IMR-90 (cell line): ENCODE data around the gene FA2H.

Experiments used
- BHLHE40 ChIP-seq: fragments of 150-350 bp; IDR thresholded peaks from 2 replicates; pipeline ENCODE4 v1.6.1; 2016; ENCODE audit warnings: mild to moderate bottlenecking, low read depth, low read length
- CEBPB ChIP-seq: IDR thresholded peaks from 2 replicates; pipeline ENCODE4 v1.6.1; 2012; ENCODE audit warnings: low read depth, low read length, improper control_type of control experiment
- CHD1 ChIP-seq: IDR thresholded peaks from 2 replicates; pipeline ENCODE4 v1.6.1; 2012; ENCODE audit warnings: low read depth, low read length, improper control_type of control experiment
- FOS ChIP-seq: fragments of 150-350 bp; IDR thresholded peaks from 2 replicates; pipeline ENCODE4 v1.6.1; 2016; ENCODE audit warnings: low read depth, low read length
- MAFK ChIP-seq: IDR thresholded peaks from 2 replicates; pipeline ENCODE4 v1.6.1; 2012; ENCODE audit warnings: low read depth, low read length, improper control_type of control experiment
- MAZ ChIP-seq: IDR thresholded peaks from 2 replicates; pipeline ENCODE4 v1.6.1; 2012; ENCODE audit warnings: low read depth, mild to moderate bottlenecking, low read length, improper control_type of control experiment, moderate library complexity, borderline replicate concordance
- MXI1 ChIP-seq: IDR thresholded peaks from 2 replicates; pipeline ENCODE4 v1.6.1; 2012; ENCODE audit warnings: low read depth, mild to moderate bottlenecking, low read length, moderate library complexity, borderline replicate concordance
- POLR2A ChIP-seq: IDR thresholded peaks from 2 replicates; pipeline ENCODE4 v1.6.1; 2012; ENCODE audit warnings: mild to moderate bottlenecking, low read depth, low read length
- RAD21 ChIP-seq: IDR thresholded peaks from 2 replicates; pipeline ENCODE4 v1.6.1; 2012; ENCODE audit warnings: low read length, improper control_type of control experiment
- RCOR1 ChIP-seq: IDR thresholded peaks from 2 replicates; pipeline ENCODE4 v1.6.1; 2012; ENCODE audit warnings: mild to moderate bottlenecking, low read length, improper control_type of control experiment; ENCODE audit not compliant: insufficient replicate concordance
- RFX5 ChIP-seq: IDR thresholded peaks from 2 replicates; pipeline ENCODE4 v1.8.0; 2012; ENCODE audit warnings: low read depth, mild to moderate bottlenecking, low read length, moderate library complexity
- SMC3 ChIP-seq: fragments of 150-350 bp; IDR thresholded peaks from 2 replicates; pipeline ENCODE4 v1.6.1; 2016; ENCODE audit warnings: low read depth, mild to moderate bottlenecking, antibody characterized with exemption, low read length, moderate library complexity
- TF ChIP-seq, protein P1 (sequence below): conservative IDR thresholded peaks from 2 replicates; pipeline ENCODE4 v1.5.1; 2012; ENCODE audit warnings: mild to moderate bottlenecking, low read depth, low read length, improper control_type of control experiment
- TF ChIP-seq, protein P2 (sequence below): fragments of 150-350 bp; IDR thresholded peaks from 2 replicates; pipeline ENCODE4 v1.6.1; 2017; ENCODE audit warnings: mild to moderate bottlenecking, antibody characterized with exemption, low read length, low read depth

DNA sequence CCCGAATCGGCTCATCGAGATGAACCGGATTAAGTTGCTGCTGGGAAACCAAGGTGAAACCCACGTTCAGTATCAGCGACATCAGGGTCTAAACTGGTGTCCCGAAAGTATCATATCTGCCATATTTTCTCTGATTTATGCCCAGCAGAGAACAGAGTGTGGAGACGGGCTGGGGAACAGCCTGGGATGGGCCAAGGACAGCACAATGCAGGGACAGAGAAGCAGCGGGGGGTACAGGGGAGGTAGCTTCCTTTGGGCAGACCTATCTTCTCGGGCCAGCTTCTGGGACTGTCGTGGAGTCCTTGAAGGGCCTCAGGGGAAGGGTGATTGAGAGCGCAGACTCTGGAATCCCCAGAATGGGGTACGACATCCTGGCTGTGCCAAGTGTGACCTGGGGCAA is 56.5 kb downstream of the FA2H start:
- TF ChIP-seq RCOR1 (no peak), RFX5 (no peak), POLR2A (no peak), CHD1 (no peak), RAD21 (no peak), MXI1 (no peak), MAFK (no peak), CEBPB (no peak), BHLHE40 (no peak), SMC3 (no peak), MAZ (no peak), FOS (no peak)
- TF ChIP-seq, protein P1, sequence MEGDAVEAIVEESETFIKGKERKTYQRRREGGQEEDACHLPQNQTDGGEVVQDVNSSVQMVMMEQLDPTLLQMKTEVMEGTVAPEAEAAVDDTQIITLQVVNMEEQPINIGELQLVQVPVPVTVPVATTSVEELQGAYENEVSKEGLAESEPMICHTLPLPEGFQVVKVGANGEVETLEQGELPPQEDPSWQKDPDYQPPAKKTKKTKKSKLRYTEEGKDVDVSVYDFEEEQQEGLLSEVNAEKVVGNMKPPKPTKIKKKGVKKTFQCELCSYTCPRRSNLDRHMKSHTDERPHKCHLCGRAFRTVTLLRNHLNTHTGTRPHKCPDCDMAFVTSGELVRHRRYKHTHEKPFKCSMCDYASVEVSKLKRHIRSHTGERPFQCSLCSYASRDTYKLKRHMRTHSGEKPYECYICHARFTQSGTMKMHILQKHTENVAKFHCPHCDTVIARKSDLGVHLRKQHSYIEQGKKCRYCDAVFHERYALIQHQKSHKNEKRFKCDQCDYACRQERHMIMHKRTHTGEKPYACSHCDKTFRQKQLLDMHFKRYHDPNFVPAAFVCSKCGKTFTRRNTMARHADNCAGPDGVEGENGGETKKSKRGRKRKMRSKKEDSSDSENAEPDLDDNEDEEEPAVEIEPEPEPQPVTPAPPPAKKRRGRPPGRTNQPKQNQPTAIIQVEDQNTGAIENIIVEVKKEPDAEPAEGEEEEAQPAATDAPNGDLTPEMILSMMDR = no peak
- TF ChIP-seq, protein P2, sequence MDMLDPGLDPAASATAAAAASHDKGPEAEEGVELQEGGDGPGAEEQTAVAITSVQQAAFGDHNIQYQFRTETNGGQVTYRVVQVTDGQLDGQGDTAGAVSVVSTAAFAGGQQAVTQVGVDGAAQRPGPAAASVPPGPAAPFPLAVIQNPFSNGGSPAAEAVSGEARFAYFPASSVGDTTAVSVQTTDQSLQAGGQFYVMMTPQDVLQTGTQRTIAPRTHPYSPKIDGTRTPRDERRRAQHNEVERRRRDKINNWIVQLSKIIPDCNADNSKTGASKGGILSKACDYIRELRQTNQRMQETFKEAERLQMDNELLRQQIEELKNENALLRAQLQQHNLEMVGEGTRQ = no peak
